Amygdala (tissue), 56 donors: ENCODE results near the gene ZNF768.
"Not testable (repeated sequence)": the region's sequence is repeated elsewhere in the genome, so short reads cannot be mapped to it uniquely, and the experiment has no call there.

ENCODE experiments used
- DNase-seq, 56 donors: peaks; one replicate each; lab custom pipeline; 2025; lab: John Stamatoyannopoulos, UW

Gene ZNF768

GRCh38 chr16:30478766-30479478, 47.4 kb downstream of the ZNF768 start:
- DNase-seq = no peak

GRCh38 chr16:30477773-30478172, 48.6 kb downstream of the ZNF768 start:
- not testable (repeated sequence) for DNase-seq

GRCh38 chr16:30476991-30477390, 49.4 kb downstream of the ZNF768 start:
- no peak for DNase-seq

- no peak for DNase-seq
Observed at GRCh38 chr16:30474684-30475083, 51.7 kb downstream of the ZNF768 start.

GRCh38 chr16:30474074-30474452, 52.3 kb downstream of the ZNF768 start:
- no peak for DNase-seq
